ENCODE results near the gene ARL15. TPM values are rescaled to one million over a fixed set of nuclear protein-coding genes. Genes with fewer than 3 reads are reported as not detected.
A peak's percentile ranks its signal among the peaks of the same experiment; 100 is the strongest.

ARL15 gene
- polyA plus RNA-seq, 1 donor from 2014 or later, result 10.9 TPM

GRCh38 chr5:53980061-53980460 is 330.3 kb downstream of the ARL15 start:
- no peak overlapping the region for H3K4me3 Mint-ChIP-seq
- no peaks in the 10 kb centered on the region for H3K4me1 Mint-ChIP-seq
- H3K9me3 Mint-ChIP-seq, result peaks cover 0 to 3% (median 2%) of the 10 kb centered on the region in 3 donors
- no peaks in the 10 kb centered on the region for H3K27me3 Mint-ChIP-seq
- no peak overlapping the region for H3K27ac Mint-ChIP-seq
- peaks cover 10% of the 10 kb centered on the region for H3K36me3 Mint-ChIP-seq

- H3K36me3 Mint-ChIP-seq, result peaks cover 10% of the 10 kb centered on the region
- no peak overlapping the region for H3K27ac Mint-ChIP-seq
- H3K4me1 Mint-ChIP-seq, result no peaks in the 10 kb centered on the region
- H3K9me3 Mint-ChIP-seq, result no peaks in the 10 kb centered on the region
- no peak overlapping the region for H3K4me3 Mint-ChIP-seq
- no peaks in the 10 kb centered on the region for H3K27me3 Mint-ChIP-seq
Observed at GRCh38 chr5:53974021-53974420, 336.4 kb downstream of the ARL15 start.

GRCh38 chr5:53972314-53972713 is 338.1 kb downstream of the ARL15 start:
- Mint-ChIP-seq H3K9me3 (no peaks in the 10 kb centered on the region), H3K4me3 (no peak overlapping the region), H3K27me3 (no peaks in the 10 kb centered on the region), H3K27ac (peak overlapping the region in 1 of 3 donors; percentile 18), H3K4me1 (no peaks in the 10 kb centered on the region), H3K36me3 (peaks cover 11% of the 10 kb centered on the region)

GRCh38 chr5:53971551-53971950 is 338.8 kb downstream of the ARL15 start:
- no peaks in the 10 kb centered on the region for H3K9me3 Mint-ChIP-seq
- H3K4me3 Mint-ChIP-seq, result no peak overlapping the region
- no peaks in the 10 kb centered on the region for H3K4me1 Mint-ChIP-seq
- no peak overlapping the region for H3K27ac Mint-ChIP-seq
- no peaks in the 10 kb centered on the region for H3K27me3 Mint-ChIP-seq
- peaks cover 14% of the 10 kb centered on the region for H3K36me3 Mint-ChIP-seq

GRCh38 chr5:53971131-53971530 is 339.2 kb downstream of the ARL15 start:
- no peaks in the 10 kb centered on the region for H3K4me1 Mint-ChIP-seq
- H3K27me3 Mint-ChIP-seq, result no peaks in the 10 kb centered on the region
- H3K4me3 Mint-ChIP-seq, result no peak overlapping the region
- no peak overlapping the region for H3K27ac Mint-ChIP-seq
- H3K9me3 Mint-ChIP-seq, result no peaks in the 10 kb centered on the region
- peaks cover 16% of the 10 kb centered on the region for H3K36me3 Mint-ChIP-seq

- H3K27me3 Mint-ChIP-seq, result no peaks in the 10 kb centered on the region
- no peak overlapping the region for H3K4me3 Mint-ChIP-seq
- no peaks in the 10 kb centered on the region for H3K4me1 Mint-ChIP-seq
- H3K27ac Mint-ChIP-seq, result no peak overlapping the region
- peaks cover 16% of the 10 kb centered on the region for H3K36me3 Mint-ChIP-seq
- H3K9me3 Mint-ChIP-seq, result no peaks in the 10 kb centered on the region
Observed at GRCh38 chr5:53970475-53970874, 339.9 kb downstream of the ARL15 start.

GRCh38 chr5:53969176-53969730 is 341.1 kb downstream of the ARL15 start:
- Mint-ChIP-seq H3K27me3 (no peaks in the 10 kb centered on the region), H3K36me3 (peaks cover 12% of the 10 kb centered on the region)

GRCh38 chr5:53965459-53965858 is 344.9 kb downstream of the ARL15 start:
- H3K27ac Mint-ChIP-seq, result no peak overlapping the region
- no peak overlapping the region for H3K4me3 Mint-ChIP-seq
- H3K4me1 Mint-ChIP-seq, result no peaks in the 10 kb centered on the region
- peaks cover 11% of the 10 kb centered on the region for H3K36me3 Mint-ChIP-seq
- H3K27me3 Mint-ChIP-seq, result no peaks in the 10 kb centered on the region
- H3K9me3 Mint-ChIP-seq, result peaks cover 0 to under 1% (median 0%) of the 10 kb centered on the region in 3 donors

More at GRCh38 chr5:53969176-53969730, 341.1 kb downstream of the ARL15 start:
- Mint-ChIP-seq H3K9me3 (no peaks in the 10 kb centered on the region), H3K4me3 (no peak overlapping the region), H3K27ac (no peak overlapping the region), H3K4me1 (no peaks in the 10 kb centered on the region)

- Mint-ChIP-seq H3K4me3 (no peak overlapping the region), H3K9me3 (peaks cover 0 to 6% (median 4%) of the 10 kb centered on the region in 3 donors), H3K27ac (no peak overlapping the region), H3K27me3 (no peaks in the 10 kb centered on the region), H3K36me3 (peaks cover 11% of the 10 kb centered on the region), H3K4me1 (no peaks in the 10 kb centered on the region)
Observed at GRCh38 chr5:53963958-53964357, 346.4 kb downstream of the ARL15 start.

GRCh38 chr5:53962306-53962705 is 348.1 kb downstream of the ARL15 start:
- Mint-ChIP-seq H3K9me3 (peaks cover 4 to 9% (median 8%) of the 10 kb centered on the region in 3 donors), H3K36me3 (peaks cover 11% of the 10 kb centered on the region)

GRCh38 chr5:53956632-53957031 is 353.7 kb downstream of the ARL15 start:
- H3K4me1 Mint-ChIP-seq, result peaks cover 0 to 14% (median 4%) of the 10 kb centered on the region in 3 donors
- H3K27ac Mint-ChIP-seq, result no peak overlapping the region
- peaks cover 15% of the 10 kb centered on the region for H3K36me3 Mint-ChIP-seq
- no peaks in the 10 kb centered on the region for H3K27me3 Mint-ChIP-seq
- H3K4me3 Mint-ChIP-seq, result peak overlapping the region in 1 of 4 donors; percentile 20
- peaks cover 9 to 23% (median 16%) of the 10 kb centered on the region in 3 donors for H3K9me3 Mint-ChIP-seq

More at GRCh38 chr5:53962306-53962705, 348.1 kb downstream of the ARL15 start:
- Mint-ChIP-seq H3K27ac (no peak overlapping the region), H3K4me3 (no peak overlapping the region), H3K4me1 (no peaks in the 10 kb centered on the region), H3K27me3 (no peaks in the 10 kb centered on the region)

- Mint-ChIP-seq H3K27ac (no peak overlapping the region), H3K4me1 (peaks cover 0 to 14% (median 4%) of the 10 kb centered on the region in 3 donors)
Observed at GRCh38 chr5:53956196-53956595, 354.2 kb downstream of the ARL15 start.

GRCh38 chr5:53950621-53951020 is 359.8 kb downstream of the ARL15 start:
- H3K9me3 Mint-ChIP-seq, result peaks cover 0 to under 1% (median under 1%) of the 10 kb centered on the region in 3 donors
- H3K27me3 Mint-ChIP-seq, result no peaks in the 10 kb centered on the region
- H3K4me3 Mint-ChIP-seq, result no peak overlapping the region
- H3K27ac Mint-ChIP-seq, result no peak overlapping the region
- peaks cover 0 to 6% (median 0%) of the 10 kb centered on the region in 3 donors for H3K4me1 Mint-ChIP-seq
- peaks cover 15% of the 10 kb centered on the region for H3K36me3 Mint-ChIP-seq

More at GRCh38 chr5:53956196-53956595, 354.2 kb downstream of the ARL15 start:
- H3K9me3 Mint-ChIP-seq, result peaks cover 9 to 23% (median 16%) of the 10 kb centered on the region in 3 donors
- peaks cover 15% of the 10 kb centered on the region for H3K36me3 Mint-ChIP-seq
- H3K4me3 Mint-ChIP-seq, result peak overlapping the region in 1 of 4 donors; percentile 20
- no peaks in the 10 kb centered on the region for H3K27me3 Mint-ChIP-seq

GRCh38 chr5:53948598-53948997 is 361.8 kb downstream of the ARL15 start:
- H3K4me3 Mint-ChIP-seq, result no peak overlapping the region
- peaks cover 28% of the 10 kb centered on the region for H3K36me3 Mint-ChIP-seq
- H3K27ac Mint-ChIP-seq, result no peak overlapping the region
- H3K27me3 Mint-ChIP-seq, result no peaks in the 10 kb centered on the region
- peaks cover 0 to 2% (median 0%) of the 10 kb centered on the region in 3 donors for H3K9me3 Mint-ChIP-seq
- peaks cover 0 to 5% (median 0%) of the 10 kb centered on the region in 3 donors for H3K4me1 Mint-ChIP-seq

GRCh38 chr5:53946405-53947100 is 363.8 kb downstream of the ARL15 start:
- H3K36me3 Mint-ChIP-seq, result peaks cover 33% of the 10 kb centered on the region
- no peak overlapping the region for H3K27ac Mint-ChIP-seq
- H3K9me3 Mint-ChIP-seq, result peaks cover 0 to 2% (median 0%) of the 10 kb centered on the region in 3 donors
- no peak overlapping the region for H3K4me3 Mint-ChIP-seq
- H3K4me1 Mint-ChIP-seq, result peaks cover 0 to 5% (median 0%) of the 10 kb centered on the region in 3 donors
- H3K27me3 Mint-ChIP-seq, result no peaks in the 10 kb centered on the region

GRCh38 chr5:53944981-53945380 is 365.4 kb downstream of the ARL15 start:
- Mint-ChIP-seq H3K27me3 (no peaks in the 10 kb centered on the region), H3K36me3 (peaks cover 28% of the 10 kb centered on the region), H3K9me3 (peaks cover 0 to 2% (median 0%) of the 10 kb centered on the region in 3 donors), H3K4me1 (no peaks in the 10 kb centered on the region), H3K4me3 (no peak overlapping the region), H3K27ac (no peak overlapping the region)
